Mesothelial cell of epicardium (in vitro differentiated cells): ENCODE data around the gene MTF1. TPM values are rescaled to one million over a fixed set of nuclear protein-coding genes. Genes with fewer than 3 reads are reported as not detected.

Experiments
- DNase-seq, 2 experiments: peaks; one replicate each; pipeline ENCODE4 v3.0.0; 2021; ENCODE audit warnings: low spot score in 2 of 2; ENCODE audit not compliant: unreplicated experiment in 2 of 2
- H3K27ac Mint-ChIP-seq: 2 replicates; pipeline ENCODE4 v1.8.0; 2021; ENCODE audit warnings: mixed read lengths
- H3K27me3 Mint-ChIP-seq: 2 replicates; pipeline ENCODE4 v1.8.0; 2021; ENCODE audit warnings: low read depth, mixed read lengths
- H3K36me3 Mint-ChIP-seq: 2 replicates; pipeline ENCODE4 v1.8.0; 2021; ENCODE audit warnings: mixed read lengths
- H3K4me1 Mint-ChIP-seq: 2 replicates; pipeline ENCODE4 v1.8.0; 2021; ENCODE audit warnings: mixed read lengths
- H3K4me3 Mint-ChIP-seq: 2 replicates; pipeline ENCODE4 v1.8.0; 2021; ENCODE audit warnings: mild to moderate bottlenecking, moderate library complexity, mixed read lengths
- H3K9me3 Mint-ChIP-seq: 2 replicates; pipeline ENCODE4 v1.8.0; 2021; ENCODE audit warnings: mixed read lengths
- CTCF ChIP-seq: fragments of 200-600 bp; sonication (generic); IDR thresholded peaks from one replicate; pipeline ENCODE4 v1.5.0; 2021; ENCODE audit warnings: antibody characterized with exemption; ENCODE audit not compliant: unreplicated experiment
- total RNA-seq: library from RNA; stranded (reverse); gene quantifications from 3 replicates; pipeline ENCODE4 v1.2.1, GENCODE V29; 2021

MTF1 gene
- total RNA-seq, 1 donor from 2014 or later: 14.3 TPM

GRCh38 chr1:37836788-37837187 is 22.6 kb downstream of the MTF1 start:
- Mint-ChIP-seq H3K27ac (no peak overlapping the region), H3K4me3 (no peak overlapping the region), H3K27me3 (no peaks in the 10 kb centered on the region), H3K9me3 (no peaks in the 10 kb centered on the region), H3K36me3 (peaks cover 39% of the 10 kb centered on the region), H3K4me1 (no peaks in the 10 kb centered on the region)
- no peak for DNase-seq
- TF ChIP-seq CTCF: no peak

- no peak for TF ChIP-seq CTCF
- H3K36me3 Mint-ChIP-seq: peaks cover 41% of the 10 kb centered on the region
- H3K4me3 Mint-ChIP-seq: no peak overlapping the region
- DNase-seq: no peak
- H3K4me1 Mint-ChIP-seq: no peaks in the 10 kb centered on the region
- H3K27me3 Mint-ChIP-seq: no peaks in the 10 kb centered on the region
- H3K9me3 Mint-ChIP-seq: no peaks in the 10 kb centered on the region
- H3K27ac Mint-ChIP-seq: no peak overlapping the region
These were observed 27.6 kb downstream of the MTF1 start for GRCh38 chr1:37831809-37832208.

- H3K36me3 Mint-ChIP-seq: peaks cover 42% of the 10 kb centered on the region
- no peak for TF ChIP-seq CTCF
- H3K27ac Mint-ChIP-seq: no peak overlapping the region
These were observed 28.3 kb downstream of the MTF1 start for GRCh38 chr1:37831109-37831508.

GRCh38 chr1:37828410-37829074 is 30.9 kb downstream of the MTF1 start:
- H3K4me3 Mint-ChIP-seq: no peak overlapping the region
- no peak for TF ChIP-seq CTCF
- H3K36me3 Mint-ChIP-seq: peaks cover 25% of the 10 kb centered on the region
- DNase-seq: no peak
- H3K27me3 Mint-ChIP-seq: no peaks in the 10 kb centered on the region
- H3K27ac Mint-ChIP-seq: no peak overlapping the region
- no peaks in the 10 kb centered on the region for H3K4me1 Mint-ChIP-seq
- H3K9me3 Mint-ChIP-seq: no peaks in the 10 kb centered on the region

More at GRCh38 chr1:37831109-37831508, 28.3 kb downstream of the MTF1 start:
- DNase-seq: no peak
- Mint-ChIP-seq H3K9me3 (no peaks in the 10 kb centered on the region), H3K4me1 (no peaks in the 10 kb centered on the region), H3K27me3 (no peaks in the 10 kb centered on the region), H3K4me3 (no peak overlapping the region)

GRCh38 chr1:37825506-37825905 is 33.9 kb downstream of the MTF1 start:
- H3K36me3 Mint-ChIP-seq: peaks cover 24% of the 10 kb centered on the region
- no peaks in the 10 kb centered on the region for H3K4me1 Mint-ChIP-seq
- H3K4me3 Mint-ChIP-seq: no peak overlapping the region
- TF ChIP-seq CTCF: no peak
- H3K9me3 Mint-ChIP-seq: no peaks in the 10 kb centered on the region
- H3K27me3 Mint-ChIP-seq: no peaks in the 10 kb centered on the region
- no peak for DNase-seq
- H3K27ac Mint-ChIP-seq: no peak overlapping the region
